Lung microvascular endothelial cell (primary cell): Measurements from ENCODE around the gene INO80E. TPM values are rescaled to one million over a fixed set of nuclear protein-coding genes. Genes with fewer than 3 reads are reported as not detected.

Experiments
- DNase-seq, 2 donors: peaks; one replicate each; pipeline versions ENCODE4 v3.0.0 to v3.0.0-alpha.2; 2010; ENCODE audit warnings: low read depth in 2 of 2
- total RNA-seq: library from RNA; depleted of rRNA; stranded (reverse); fragments of >200 nt; gene quantifications from 2 replicates; pipeline ENCODE4 v1.2.1, GENCODE V29; 2014

Gene INO80E
- total RNA-seq, 1 donor from 2014 or later = 15.7 TPM

- DNase-seq = peak in 1 of 2 donors; percentile 32
Measured at GRCh38 chr16:29992344-29992967, 3.6 kb upstream of the INO80E start.

DNA sequence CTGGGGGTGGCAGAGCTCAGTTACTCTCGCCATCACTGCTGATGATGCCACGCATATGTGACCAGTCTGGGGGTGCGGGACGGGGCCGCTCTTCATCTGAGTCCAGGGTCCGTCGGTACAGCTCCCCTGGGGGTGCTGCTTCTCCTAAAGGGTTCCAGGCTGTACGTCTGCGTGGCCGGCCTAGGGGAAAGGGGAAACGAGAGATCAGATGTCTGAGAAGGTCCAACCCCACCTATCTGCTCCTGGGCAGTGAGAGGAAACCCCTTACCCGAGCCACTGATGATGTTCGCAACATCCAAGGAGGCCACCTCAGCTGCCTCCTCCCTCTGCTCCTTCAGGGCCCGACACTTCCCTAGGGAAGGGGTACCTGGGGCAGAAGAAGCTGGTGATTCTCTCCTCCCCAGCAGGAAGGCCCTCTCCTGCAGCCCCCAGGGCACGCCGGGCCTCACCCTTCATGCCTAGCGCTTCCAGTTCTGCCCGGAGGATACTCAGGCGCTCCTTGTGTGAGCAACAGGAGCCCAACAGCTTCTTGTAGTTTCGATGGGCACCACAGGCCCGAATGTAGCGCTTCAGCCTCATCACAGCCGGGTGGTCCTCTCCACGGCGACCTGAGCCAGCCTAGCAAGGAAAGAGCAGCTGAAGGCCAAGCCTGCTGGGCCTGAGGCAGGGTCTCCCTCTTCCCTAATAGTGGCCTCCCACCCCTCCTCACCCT lies 2.7 kb upstream of the INO80E start:
- DNase-seq = no peak

DNA sequence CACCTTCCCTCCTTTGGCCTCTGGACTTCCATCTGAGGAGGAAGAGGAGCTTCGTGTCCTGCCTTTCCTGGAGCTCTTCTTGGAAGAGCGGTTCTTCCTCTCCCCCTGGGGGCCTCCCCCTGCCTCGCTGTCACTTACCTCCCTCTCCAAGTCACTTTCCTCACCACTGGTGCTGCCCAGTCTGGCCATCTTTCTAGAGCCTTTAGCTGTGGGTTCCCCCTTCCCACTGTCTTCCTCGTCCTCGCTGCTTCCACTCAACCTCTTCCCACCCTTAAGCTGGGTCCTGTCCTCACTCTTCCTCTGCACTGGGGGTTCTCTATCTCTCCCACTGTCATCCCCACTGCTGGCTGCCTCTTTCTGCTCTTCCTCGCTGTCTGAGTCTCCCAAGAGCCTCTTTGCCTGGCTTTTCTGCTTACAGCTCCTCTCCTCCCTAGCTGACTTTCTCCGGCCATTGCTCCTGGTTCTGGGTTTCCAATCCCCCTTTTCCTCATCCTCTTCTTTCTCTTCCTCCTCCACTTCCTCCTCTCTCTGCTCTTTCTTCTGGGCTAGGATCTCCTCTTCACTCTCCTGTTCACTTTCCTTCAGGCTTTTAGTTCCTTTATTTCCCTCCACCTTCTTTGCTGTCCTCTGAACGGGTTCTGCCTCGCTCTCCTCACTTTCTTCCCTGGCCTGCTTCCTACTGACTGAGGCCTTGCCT lies 2.0 kb upstream of the INO80E start:
- no peak for DNase-seq

GRCh38 chr16:29994600-29995323 lies 1.3 kb upstream of the INO80E start:
- peak; percentile 23 to 54 for DNase-seq

GRCh38 chr16:29995324-29995910 lies 624 bp upstream of the INO80E start, which contains the start of gene HIRIP3:
TSS of gene HIRIP3 (minus strand) at chr16:29995617. CDS start at chr16:29995605, 12 bp downstream.
- peak; percentile 72 to 82 for DNase-seq

GRCh38 chr16:29996766-29997250 lies 767 bp downstream of the INO80E start:
- peak in 1 of 2 donors; percentile 14 for DNase-seq

DNA sequence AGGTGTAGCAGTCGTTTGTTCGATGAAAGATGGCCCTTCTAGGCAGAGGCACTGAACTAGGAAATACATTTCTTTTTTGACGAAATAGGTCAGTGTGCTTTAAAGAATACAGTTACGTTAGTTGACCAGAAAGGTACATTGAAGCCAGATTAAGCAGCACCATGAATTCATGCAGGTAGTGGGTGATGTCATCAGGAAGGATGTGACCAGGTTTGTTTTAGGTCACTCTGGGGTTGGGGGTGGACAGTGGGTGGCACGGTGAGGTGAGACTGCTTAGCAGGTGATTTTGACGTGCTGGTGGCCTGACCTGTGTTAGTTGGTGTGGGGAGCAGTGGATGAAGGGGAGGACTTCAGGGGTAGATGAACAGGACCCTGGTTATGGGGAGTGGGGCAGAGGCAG lies 3.6 kb downstream of the INO80E start:
- no peak for DNase-seq

GRCh38 chr16:30000735-30001631 lies 4.9 kb downstream of the INO80E start:
- no peak for DNase-seq

- no peak for DNase-seq
Measured at GRCh38 chr16:30002614-30003346, 6.7 kb downstream of the INO80E start.

DNA sequence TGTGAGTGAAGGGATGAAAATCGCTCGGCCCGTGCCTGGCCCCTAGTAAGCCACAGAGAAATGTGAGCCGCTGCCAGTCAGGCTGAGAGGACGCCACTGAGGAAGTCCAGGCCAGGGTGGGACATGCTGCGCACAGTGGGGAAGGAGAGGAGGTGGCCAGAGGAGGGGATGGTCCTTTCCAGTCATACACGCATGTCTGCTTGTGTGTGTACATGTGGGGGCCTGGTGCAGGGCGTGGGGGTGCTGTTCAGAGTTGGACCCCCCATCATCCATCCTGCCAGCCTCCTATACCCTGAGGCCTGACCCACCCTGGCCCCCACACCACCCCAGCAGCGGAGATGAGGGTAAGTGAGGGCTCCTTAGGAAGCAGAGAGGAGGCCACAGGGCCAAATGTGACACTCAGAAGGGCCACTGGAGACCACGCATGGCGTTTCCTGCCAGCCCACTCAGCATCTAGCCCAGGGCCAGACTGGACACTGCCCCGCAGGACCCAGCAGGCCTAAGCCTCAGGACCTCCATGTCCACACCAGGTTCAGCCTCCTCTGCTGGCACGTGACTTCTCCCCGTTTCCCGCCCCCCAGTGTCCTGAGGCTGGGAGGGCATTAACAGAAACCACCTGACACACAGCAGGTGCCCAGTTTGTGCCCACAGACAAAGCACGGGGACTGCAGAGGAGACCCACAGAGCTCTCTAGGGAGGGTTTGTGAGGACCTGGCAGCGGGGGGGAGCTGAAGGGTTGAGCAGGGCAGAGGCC lies 7.8 kb downstream of the INO80E start:
- DNase-seq = no peak

GRCh38 chr16:30004424-30004776 lies 8.4 kb downstream of the INO80E start:
- no peak for DNase-seq

DNA sequence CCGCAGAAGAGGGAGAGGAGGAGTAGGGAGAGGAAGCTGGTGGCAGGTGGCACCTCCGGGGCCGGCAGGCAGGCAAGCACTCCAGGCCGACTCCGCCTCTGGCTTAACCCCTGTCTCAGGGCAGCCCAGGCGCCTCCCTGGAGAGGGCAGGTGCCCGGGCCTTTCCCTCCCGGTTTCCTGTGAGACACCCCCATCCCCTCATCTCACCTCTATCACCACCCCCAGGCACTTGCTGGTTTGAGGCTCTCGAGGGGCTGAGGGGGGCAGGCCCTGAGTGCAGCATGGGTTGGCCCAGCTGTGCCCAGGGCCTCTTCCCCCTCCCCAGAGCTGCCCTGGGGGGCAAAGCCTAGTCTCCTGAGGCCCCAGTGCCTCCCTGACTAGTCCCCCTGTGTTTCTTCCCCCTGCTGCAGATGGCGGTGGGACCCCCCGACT lies 8.8 kb downstream of the INO80E start:
- no peak for DNase-seq

GRCh38 chr16:30005341-30006094 lies 9.5 kb downstream of the INO80E start:
- DNase-seq = peak; percentile 58 to 73

- DNase-seq = no peak
Measured at GRCh38 chr16:30006095-30006473, 10.0 kb downstream of the INO80E start.

GRCh38 chr16:30006659-30007377 lies 10.8 kb downstream of the INO80E start:
- DNase-seq = no peak

- no peak for DNase-seq
Measured at GRCh38 chr16:30007378-30007895, 11.4 kb downstream of the INO80E start.
